ENCODE data around the gene CNNM3.

GRCh38 chr2:96865654-96866053, 49.6 kb downstream of the CNNM3 start:
- TF ChIP-seq CTCF (IDR thresholded peaks at IDR 0.05) = no peak
- no peak for TF ChIP-seq POLR2AphosphoS5 (IDR thresholded peaks at IDR 0.05; ENCODE audit: insufficient read depth in 1 of 2, low read depth in 1 of 2)
